ENCODE data around the gene CDC42BPA.

Gene CDC42BPA

GRCh38 chr1:226989085-226989920, 329.0 kb downstream of the CDC42BPA start:
- DNase-seq = no peak

DNA sequence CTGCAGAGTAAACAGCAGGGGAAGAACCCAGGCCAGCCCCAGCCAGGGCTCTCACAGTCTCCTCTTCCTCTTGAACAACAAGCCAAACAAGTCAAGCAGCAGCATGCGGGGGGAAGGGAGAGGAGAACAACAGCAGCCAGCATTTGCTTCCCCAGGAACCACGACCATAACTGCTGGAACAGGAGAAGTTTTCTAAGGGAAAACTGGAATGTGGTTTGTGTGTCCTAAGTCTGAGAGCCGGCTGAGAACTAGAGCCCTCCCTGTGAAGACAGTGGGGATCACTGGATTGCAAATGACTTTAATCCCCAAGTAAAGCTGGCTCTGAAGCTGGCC, 330.0 kb downstream of the CDC42BPA start:
- no peak for DNase-seq

- no peak for DNase-seq
These were observed 330.5 kb downstream of the CDC42BPA start for GRCh38 chr1:226987623-226988333.

GRCh38 chr1:226987179-226987536, 331.1 kb downstream of the CDC42BPA start:
- no peak for DNase-seq

GRCh38 chr1:226986496-226987178, 331.7 kb downstream of the CDC42BPA start:
- DNase-seq = no peak

- no peak for DNase-seq
These were observed 332.3 kb downstream of the CDC42BPA start for GRCh38 chr1:226985839-226986463.

DNA sequence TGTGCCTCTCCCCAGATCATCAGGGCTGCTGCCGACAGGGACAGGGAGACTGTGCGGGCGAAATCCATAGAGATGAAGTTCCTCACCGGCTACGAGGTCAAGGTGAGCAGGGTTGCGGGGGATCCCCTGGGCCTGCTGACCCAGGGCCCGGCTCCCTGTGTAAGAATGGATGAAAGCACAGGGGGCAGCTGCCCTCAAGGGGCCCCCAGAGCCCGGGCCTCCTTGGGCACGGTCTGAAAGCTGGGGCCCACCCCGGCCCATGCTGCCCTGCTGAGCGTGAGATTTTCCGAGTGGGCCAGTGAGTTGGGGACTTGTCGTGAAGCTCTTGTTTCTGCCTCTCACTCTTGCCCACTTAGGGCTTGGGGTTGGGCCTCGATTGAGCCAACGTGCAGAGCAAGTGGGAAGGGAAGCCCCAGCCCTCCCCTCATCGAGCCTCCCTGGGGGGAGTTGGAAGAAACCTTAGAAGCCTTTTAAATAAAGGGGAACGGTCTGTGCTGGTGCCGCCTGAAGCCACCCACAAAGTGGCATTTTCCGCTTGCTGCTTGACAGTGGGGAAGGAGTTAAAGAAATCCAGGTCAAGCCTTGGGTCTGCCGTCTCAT, 333.0 kb downstream of the CDC42BPA start:
- DNase-seq = peak; percentile 19

- DNase-seq = peak; percentile 52
These were observed 333.6 kb downstream of the CDC42BPA start for GRCh38 chr1:226984521-226985238.

DNA sequence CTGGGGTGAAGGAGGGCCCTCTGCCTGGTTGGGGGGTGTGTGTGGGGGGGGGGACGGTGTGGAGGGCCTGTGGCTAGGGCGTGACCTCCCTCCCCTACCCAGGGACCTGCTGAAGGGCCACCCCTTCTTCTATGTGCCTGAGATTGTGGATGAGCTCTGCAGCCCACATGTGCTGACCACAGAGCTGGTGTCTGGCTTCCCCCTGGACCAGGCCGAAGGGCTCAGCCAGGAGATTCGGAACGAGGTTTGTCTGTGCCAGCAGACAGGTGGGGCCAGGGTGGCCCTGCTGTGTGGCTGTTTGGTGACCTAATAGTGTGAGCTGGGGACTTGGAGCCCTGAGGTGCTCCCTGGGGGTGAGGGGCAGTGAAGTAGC, 334.3 kb downstream of the CDC42BPA start:
- peak; percentile 16 for DNase-seq

DNA sequence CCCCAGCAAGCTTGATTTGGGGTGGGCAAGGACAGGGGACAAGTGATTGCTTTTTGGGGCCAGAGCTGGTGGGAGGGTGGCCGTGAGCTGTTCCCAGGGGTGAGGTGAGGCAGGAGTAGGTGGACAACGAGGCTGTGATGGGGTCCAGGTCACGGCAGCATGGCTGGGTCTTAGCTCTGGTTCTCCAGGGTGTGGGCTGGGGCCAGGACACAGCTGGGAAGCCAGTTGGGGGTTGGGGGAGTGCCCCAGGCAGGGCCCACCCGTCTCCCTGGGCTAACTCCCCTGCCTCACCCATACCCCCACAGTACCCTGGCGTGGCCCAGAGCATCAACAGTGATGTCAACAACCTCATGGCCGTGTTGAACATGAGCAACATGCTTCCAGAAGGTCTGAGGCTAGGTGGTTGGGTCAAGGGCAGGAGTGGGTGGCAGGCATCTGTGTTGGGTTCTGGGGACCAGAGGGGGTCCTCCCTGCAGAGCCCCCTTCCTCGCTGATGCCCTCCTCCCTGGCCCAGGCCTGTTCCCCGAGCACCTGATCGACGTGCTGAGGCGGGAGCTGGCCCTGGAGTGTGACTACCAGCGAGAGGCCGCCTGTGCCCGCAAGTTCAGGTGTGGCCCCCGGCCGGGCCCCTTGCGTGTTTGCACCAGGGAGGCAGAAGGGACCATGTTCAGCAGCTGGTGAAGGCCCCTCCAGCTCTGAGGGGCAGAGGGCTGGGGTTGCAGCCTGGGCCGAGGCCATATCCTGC, 334.9 kb downstream of the CDC42BPA start:
- DNase-seq = peak; percentile 19

- no peak for DNase-seq
These were observed 335.7 kb downstream of the CDC42BPA start for GRCh38 chr1:226982451-226983177.

- no peak for DNase-seq
These were observed 336.5 kb downstream of the CDC42BPA start for GRCh38 chr1:226981838-226982237.

DNA sequence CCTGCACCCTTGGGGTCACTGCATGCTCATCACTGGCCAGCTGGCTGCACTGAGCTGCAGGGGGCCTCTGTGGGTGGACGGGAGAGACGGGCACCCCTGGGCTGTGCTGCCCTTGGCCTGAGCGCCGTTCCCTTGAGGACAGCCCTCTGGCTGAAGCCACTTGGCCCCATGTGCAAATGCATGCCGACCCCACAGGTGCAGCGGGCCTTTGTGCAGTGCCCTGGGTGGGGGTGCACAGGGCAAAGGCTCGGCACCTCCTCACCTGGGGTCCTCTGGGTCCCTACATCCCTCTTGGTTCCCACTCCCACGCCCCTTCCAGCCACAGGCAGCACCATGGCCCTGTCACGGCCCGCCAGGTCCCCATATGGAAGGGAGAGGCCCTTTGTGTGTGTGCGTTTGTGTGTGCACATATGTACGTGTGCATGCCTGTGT, 336.9 kb downstream of the CDC42BPA start:
- no peak for DNase-seq

DNA sequence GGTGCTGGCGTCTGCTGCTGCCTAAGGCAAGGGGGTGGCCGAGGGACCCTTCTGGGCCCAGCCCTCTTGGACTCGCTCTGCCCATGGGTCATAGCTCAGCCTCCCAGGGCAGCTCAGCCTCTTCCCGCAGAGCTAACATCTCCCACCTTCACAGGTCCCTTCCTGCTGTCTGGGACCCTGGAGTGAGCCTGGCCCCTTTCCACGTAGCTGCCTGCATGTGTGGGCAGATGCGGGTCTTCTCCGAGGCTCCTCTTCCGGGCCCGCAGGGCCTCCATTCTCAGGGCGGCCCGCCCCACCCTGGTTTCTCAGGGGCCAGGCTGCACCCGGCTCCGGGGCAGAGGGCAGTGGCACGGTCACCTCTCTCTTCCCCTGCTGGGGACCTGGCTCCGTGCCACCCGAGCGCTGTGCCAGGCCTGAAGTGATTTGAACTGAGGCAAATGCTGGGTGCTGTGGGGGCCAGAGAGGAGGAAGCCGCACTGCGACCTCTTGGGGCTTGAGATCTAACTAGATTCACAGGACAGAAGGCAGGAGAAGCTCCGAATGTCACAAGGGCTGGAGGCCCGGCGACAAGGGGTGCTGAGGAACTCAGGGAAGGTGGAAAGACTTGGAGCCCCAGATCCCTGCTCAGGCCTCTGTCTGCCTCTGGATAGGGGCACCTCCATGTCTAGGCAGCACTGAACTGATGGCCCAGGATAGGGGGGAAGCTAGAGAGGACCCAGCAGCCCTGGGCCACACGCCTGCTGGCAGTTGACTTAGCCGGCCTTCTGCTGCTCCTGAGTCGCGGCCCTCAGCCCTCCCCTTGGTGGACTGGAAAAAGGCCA, 337.5 kb downstream of the CDC42BPA start:
- no peak for DNase-seq

GRCh38 chr1:226980122-226980560, 338.2 kb downstream of the CDC42BPA start:
- no peak for DNase-seq

GRCh38 chr1:226979517-226980121, 338.7 kb downstream of the CDC42BPA start:
- DNase-seq = no peak

GRCh38 chr1:226979115-226979516, 339.2 kb downstream of the CDC42BPA start:
- no peak for DNase-seq

- no peak for DNase-seq
These were observed 339.7 kb downstream of the CDC42BPA start for GRCh38 chr1:226978432-226979114.

All from right hindlimb (tissue), 1 donor.